ENCODE measurements around the gene RBM20.

The RBM20 gene

DNA sequence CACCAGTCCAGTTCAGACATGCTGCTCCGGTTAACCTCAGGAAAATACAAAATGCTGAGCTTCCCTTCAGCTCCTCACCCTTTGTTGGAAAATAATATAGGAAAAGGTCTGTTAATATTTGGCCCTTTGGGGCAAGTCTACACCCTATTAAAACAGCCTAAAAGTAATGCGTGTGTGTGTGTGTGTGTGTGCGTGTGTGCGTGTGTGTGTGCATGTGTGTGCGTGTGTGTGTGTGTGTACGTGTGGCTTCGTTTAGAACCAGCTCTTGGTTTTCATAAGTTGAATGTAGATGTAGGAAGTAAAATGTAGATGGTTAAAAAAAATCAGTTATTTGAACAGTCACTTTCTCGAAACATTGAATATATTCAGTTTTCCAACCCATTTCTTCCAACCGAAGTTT, 166.5 kb downstream of the RBM20 start:
- Histone ChIP-seq H3K9me3 (replicated peaks in 1 of 11) (no peaks in the 10 kb centered on the region), H3K27ac (no peak overlapping the region), H4K20me1 (no peaks in the 10 kb centered on the region), H3K4me1 (no peaks in the 10 kb centered on the region), H3K9ac (no peak overlapping the region), H3K4me2 (no peak overlapping the region), H3K4me3 (no peak overlapping the region), H3K27me3 (no peaks in the 10 kb centered on the region), H3K36me3 (no peaks in the 10 kb centered on the region)
- no peak for TF ChIP-seq Cebpa-rat (IDR thresholded peaks at IDR 0.05)

DNA sequence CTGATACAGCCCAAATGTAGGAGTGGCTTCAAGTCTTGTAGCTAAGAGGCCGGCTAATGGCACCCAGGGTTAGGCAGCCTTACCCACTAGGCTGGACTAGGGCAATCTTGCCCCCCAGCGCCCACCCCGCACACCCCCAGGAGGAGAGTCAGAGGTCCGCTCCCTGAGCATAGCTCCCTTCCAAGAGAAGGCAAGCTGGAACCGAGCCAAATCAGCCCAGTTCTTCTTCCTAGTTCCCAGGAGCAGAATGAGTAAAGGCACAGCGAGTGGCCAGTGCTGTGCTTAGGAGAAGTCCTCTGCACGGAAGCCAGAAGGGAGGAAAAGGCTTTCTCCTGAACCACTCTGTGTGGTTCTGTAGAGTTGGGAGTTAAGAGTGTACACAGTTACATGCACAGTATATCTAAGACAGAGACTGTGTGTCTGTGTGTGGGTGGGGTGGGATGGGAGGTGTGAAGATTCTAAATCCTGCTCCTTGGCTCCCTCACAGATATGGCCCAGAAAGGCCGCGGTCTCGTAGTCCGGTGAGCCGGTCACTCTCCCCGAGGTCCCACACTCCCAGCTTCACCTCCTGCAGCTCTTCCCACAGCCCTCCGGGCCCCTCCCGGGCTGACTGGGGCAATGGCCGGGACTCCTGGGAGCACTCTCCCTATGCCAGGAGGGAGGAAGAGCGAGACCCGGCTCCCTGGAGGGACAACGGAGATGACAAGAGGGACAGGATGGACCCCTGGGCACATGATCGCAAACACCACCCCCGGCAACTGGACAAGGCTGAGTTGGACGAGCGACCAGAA, 167.8 kb downstream of the RBM20 start:
- Histone ChIP-seq H3K4me3 (no peak overlapping the region), H4K20me1 (no peaks in the 10 kb centered on the region), H3K27me3 (no peaks in the 10 kb centered on the region), H3K27ac (no peak overlapping the region), H3K9me3 (replicated peaks in 1 of 11) (no peaks in the 10 kb centered on the region), H3K4me2 (no peak overlapping the region), H3K9ac (no peak overlapping the region), H3K4me1 (peaks cover 0 to 1% (median 0%) of the 10 kb centered on the region in 10 experiments; a peak in 2 of 20 replicates), H3K36me3 (no peaks in the 10 kb centered on the region)
- TF ChIP-seq Cebpa-rat (IDR thresholded peaks at IDR 0.05) = no peak

DNA sequence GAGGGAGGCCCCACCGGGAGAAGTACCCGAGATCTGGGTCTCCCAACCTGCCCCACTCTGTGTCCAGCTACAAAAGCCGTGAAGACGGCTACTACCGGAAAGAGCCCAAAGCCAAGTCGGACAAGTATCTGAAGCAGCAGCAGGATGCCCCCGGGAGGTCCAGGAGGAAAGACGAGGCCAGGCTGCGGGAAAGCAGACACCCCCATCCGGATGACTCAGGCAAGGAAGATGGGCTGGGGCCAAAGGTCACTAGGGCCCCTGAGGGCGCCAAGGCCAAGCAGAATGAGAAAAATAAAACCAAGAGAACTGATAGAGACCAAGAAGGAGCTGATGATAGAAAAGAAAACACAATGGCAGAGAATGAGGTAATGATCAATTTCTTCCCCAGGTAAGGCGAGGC, 168.4 kb downstream of the RBM20 start:
- Histone ChIP-seq H3K27me3 (no peaks in the 10 kb centered on the region), H3K36me3 (no peaks in the 10 kb centered on the region), H3K4me1 (peaks cover 2 to 7% (median 4%) of the 10 kb centered on the region in 10 experiments; a peak in 16 of 20 replicates), H3K4me2 (no peak overlapping the region), H4K20me1 (no peaks in the 10 kb centered on the region), H3K9me3 (replicated peaks in 1 of 11) (no peaks in the 10 kb centered on the region), H3K9ac (no peak overlapping the region), H3K4me3 (no peak overlapping the region), H3K27ac (no peak overlapping the region)
- TF ChIP-seq Cebpa-rat (IDR thresholded peaks at IDR 0.05) = no peak

DNA sequence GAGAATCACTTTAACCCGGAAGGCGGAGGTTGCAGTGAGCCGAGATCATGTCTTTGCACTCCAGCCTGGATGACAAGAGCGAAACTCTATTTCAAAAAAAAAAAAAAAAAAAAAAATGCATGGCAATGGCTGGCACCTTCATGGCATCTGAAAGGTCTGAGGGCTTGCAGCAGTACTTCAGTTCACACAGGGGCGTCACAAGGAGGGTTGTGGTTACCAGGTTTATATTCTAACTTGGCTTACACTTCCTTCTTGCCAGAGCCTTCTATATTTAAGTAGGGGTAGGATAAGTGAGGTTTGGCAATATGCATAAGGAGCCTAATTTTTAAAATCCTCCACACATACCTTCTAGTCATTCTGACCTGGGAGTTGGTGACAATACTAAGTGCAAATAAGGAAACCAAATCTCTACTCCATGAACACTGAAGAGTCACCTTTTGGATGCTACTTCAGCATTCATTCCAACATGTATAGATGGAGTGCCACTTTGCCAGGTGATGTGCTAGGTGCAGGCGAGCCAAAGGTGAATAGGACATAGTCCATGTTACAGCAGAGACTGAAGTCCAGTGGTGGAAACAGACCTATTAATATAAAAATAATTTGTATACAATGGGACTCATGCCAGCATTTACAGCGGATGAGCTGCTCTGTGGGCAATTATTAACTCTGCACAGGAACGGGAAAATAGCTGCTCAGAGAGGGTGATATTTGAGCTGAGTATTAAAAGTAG, 169.8 kb downstream of the RBM20 start:
- Histone ChIP-seq H3K27me3 (no peaks in the 10 kb centered on the region), H3K4me3 (no peak overlapping the region), H3K9me3 (replicated peaks in 1 of 11) (no peaks in the 10 kb centered on the region), H3K36me3 (no peaks in the 10 kb centered on the region), H4K20me1 (no peaks in the 10 kb centered on the region), H3K9ac (no peak overlapping the region), H3K4me1 (peaks cover 13 to 21% (median 17%) of the 10 kb centered on the region in 10 experiments), H3K4me2 (no peak overlapping the region), H3K27ac (no peak overlapping the region)
- TF ChIP-seq Cebpa-rat (IDR thresholded peaks at IDR 0.05) = no peak

DNA sequence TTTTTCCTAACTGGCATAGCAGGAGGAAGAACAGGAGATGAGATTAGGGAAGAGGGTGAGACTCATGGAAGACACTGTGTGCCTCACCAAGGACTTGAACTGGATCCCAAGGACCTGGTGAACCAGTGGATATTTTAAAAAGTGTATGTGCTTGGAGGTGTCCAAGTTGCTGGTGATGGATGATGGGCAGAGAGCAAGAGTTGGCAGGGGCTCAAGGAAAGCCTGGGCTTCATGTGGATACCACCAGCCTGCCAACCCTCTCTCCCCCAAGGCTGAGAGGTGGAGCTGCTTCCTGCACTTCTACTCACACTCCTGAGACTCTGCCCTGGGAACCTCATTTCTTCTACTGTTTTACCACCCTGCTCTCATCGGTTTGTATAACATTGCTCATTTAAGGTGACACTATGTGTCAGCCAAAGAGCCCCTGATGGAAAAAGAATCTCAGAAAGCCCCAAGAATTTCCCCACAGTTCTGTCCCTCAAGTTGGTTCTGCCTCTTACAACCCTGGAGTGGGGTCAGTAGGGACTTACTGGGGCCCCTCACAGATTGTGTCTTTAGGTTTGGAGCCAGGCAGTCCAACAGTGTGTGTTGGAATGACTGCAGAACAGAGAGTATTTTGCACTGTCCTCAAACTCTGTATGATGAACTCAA, 171.3 kb downstream of the RBM20 start:
- no peaks in the 10 kb centered on the region for H3K36me3 ChIP-seq
- TF ChIP-seq Cebpa-rat (IDR thresholded peaks at IDR 0.05) = no peak

DNA sequence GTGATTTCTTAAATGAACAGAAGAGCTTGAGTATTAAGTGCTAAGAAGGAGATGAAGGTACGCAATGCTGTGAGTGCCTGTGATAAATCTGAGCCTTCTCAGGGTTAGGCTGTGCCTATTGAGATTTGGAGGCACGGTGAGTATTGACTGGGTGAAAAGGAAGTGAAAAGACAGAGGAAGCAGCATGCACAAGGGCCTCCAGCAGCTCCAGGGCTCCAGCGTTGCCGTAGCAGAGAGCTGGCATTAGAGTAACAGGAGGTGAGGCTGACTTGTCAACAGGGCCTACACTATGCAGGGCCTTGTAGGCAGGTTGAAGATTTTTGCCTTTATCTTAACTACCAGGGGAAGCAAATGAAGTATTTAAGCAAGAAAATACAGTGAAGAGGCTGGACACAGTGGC, 173.5 kb downstream of the RBM20 start:
- Histone ChIP-seq H4K20me1 (no peaks in the 10 kb centered on the region), H3K9me3 (replicated peaks in 1 of 11) (no peaks in the 10 kb centered on the region), H3K4me1 (peaks cover 27 to 58% (median 54%) of the 10 kb centered on the region in 10 experiments), H3K4me3 (no peak overlapping the region), H3K27me3 (no peaks in the 10 kb centered on the region), H3K36me3 (no peaks in the 10 kb centered on the region), H3K9ac (no peak overlapping the region), H3K27ac (no peak overlapping the region), H3K4me2 (peak overlapping the region in 7 of 11 experiments; percentile 38 to 73 (median 51); a peak in 12 of 22 replicates)
- no peak for TF ChIP-seq Cebpa-rat (IDR thresholded peaks at IDR 0.05)

More for the DNA sequence above, 171.3 kb downstream of the RBM20 start:
- Histone ChIP-seq H3K9ac (no peak overlapping the region), H3K4me1 (peaks cover 13 to 36% (median 32%) of the 10 kb centered on the region in 10 experiments), H3K9me3 (replicated peaks in 1 of 11) (no peaks in the 10 kb centered on the region), H3K4me2 (no peak overlapping the region), H3K27ac (no peak overlapping the region), H3K4me3 (no peak overlapping the region), H3K27me3 (no peaks in the 10 kb centered on the region), H4K20me1 (no peaks in the 10 kb centered on the region)

DNA sequence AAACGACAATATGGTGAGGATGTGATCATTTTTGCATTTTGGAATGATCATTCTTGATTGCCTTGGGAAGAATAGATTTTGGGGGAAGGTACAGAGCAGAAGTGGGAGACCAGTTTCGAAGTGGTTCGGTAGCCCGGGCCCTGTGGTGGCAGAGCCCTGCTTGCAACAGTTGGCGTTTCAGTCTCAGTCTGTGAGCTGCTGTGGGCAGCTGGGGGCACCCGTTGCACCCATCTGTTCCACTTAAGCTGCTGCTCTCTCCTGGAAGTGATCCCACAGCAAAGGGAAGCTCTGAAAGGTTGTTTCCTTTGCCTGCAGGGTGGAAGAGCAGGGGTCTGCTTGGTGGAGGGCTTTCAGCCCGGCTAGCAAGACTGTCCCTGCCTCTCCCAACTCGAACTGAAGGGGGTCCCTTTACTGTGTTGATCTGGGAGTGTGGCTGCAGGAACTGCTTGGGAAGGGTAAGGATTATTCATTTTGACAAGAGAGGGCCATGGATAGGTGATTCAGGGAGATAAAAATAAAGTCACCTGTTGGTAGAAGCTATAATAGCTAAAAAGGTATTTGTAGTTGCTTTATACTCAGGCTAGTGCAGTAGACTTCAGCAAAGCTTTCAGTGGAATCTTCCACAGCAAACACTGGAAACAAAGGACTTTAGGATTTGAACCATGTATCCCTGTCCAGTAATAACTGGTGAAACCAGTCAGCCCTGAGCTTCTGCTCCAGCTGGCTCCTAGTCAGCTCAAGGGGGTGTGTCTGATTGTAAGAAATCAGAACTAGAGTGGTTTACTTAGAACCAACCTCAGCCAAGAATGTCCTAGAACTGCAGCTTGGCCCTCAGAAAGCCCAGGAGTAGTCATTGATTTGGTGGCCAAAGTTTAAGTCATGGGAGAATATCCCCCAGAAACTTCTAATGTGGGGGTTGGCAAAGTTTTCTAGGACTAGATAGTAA, 174.4 kb downstream of the RBM20 start:
- H3K4me3 ChIP-seq = no peak overlapping the region
- H3K4me2 ChIP-seq = peak overlapping the region; percentile 6 to 87 (median 58); a peak in 17 of 22 replicates
- H3K27ac ChIP-seq = peak overlapping the region in 3 of 11 experiments; percentile 2 to 28 (median 14); a peak in 2 of 22 replicates
- peaks cover 36 to 67% (median 64%) of the 10 kb centered on the region in 10 experiments for H3K4me1 ChIP-seq
- H4K20me1 ChIP-seq = no peaks in the 10 kb centered on the region
- peak overlapping the region in 2 of 11 experiments; percentile 21 to 27; a peak in 1 of 22 replicates for H3K9ac ChIP-seq
- no peaks in the 10 kb centered on the region for H3K27me3 ChIP-seq
- H3K9me3 ChIP-seq (replicated peaks in 1 of 11) = no peaks in the 10 kb centered on the region
- H3K36me3 ChIP-seq = no peaks in the 10 kb centered on the region
- TF ChIP-seq Cebpa-rat (IDR thresholded peaks at IDR 0.05) = no peak

DNA sequence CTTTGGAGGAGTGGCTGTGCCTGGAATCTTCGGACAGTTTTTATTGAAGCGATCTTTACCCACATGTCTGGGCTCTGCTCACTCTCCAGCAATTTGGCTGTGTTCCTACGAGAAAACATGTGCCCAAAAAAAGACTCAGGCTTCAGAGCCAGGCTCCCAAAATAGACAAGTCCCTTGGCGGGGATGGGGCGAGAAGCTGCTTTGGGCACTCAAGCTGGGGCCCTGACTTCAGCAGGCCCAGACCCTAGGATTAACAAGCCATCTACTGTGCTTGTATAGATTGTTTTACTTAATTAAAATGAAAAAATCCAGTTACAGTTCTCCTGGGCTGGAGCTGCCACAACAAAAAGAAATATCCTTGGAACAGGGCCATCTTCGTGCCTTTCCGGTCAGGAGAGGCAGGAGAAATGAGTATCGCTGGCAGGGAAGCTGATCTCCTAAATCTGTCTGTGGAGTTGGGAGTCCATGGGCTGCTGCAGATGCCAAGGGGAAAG, 176.2 kb downstream of the RBM20 start:
- Histone ChIP-seq H3K9ac (peak overlapping the region in 5 of 11 experiments; percentile 12 to 50 (median 19); a peak in 5 of 22 replicates), H3K4me2 (peak overlapping the region; percentile 4 to 88 (median 73); a peak in 18 of 22 replicates), H3K27ac (peak overlapping the region in 7 of 11 experiments; percentile 7 to 50 (median 22); a peak in 9 of 22 replicates), H3K4me1 (peaks cover 39 to 82% (median 75%) of the 10 kb centered on the region in 10 experiments), H3K27me3 (no peaks in the 10 kb centered on the region), H3K4me3 (no peak overlapping the region), H4K20me1 (no peaks in the 10 kb centered on the region), H3K36me3 (no peaks in the 10 kb centered on the region), H3K9me3 (replicated peaks in 1 of 11) (no peaks in the 10 kb centered on the region)
- TF ChIP-seq Cebpa-rat (IDR thresholded peaks at IDR 0.05) = no peak
